GM12865 (cell line): Measurements from ENCODE around the gene LMX1B.

Experiments
- DNase-seq: peaks from one replicate; pipeline ENCODE4 v3.0.0; 2010; ENCODE audit warnings: low read depth
- H3K4me3 ChIP-seq: 2 replicates; pipeline ENCODE4 v1.5.1; 2011; ENCODE audit warnings: mild to moderate bottlenecking, low read depth, low read length, control low read depth
- TF ChIP-seq, protein P1 (sequence below): IDR thresholded peaks from 2 replicates; pipeline ENCODE4 v1.5.1; 2011; ENCODE audit warnings: low read length, control low read depth, low read depth, inconsistent platforms; ENCODE audit not compliant: insufficient read depth; ENCODE audit errors: missing control alignments

LMX1B gene

DNA sequence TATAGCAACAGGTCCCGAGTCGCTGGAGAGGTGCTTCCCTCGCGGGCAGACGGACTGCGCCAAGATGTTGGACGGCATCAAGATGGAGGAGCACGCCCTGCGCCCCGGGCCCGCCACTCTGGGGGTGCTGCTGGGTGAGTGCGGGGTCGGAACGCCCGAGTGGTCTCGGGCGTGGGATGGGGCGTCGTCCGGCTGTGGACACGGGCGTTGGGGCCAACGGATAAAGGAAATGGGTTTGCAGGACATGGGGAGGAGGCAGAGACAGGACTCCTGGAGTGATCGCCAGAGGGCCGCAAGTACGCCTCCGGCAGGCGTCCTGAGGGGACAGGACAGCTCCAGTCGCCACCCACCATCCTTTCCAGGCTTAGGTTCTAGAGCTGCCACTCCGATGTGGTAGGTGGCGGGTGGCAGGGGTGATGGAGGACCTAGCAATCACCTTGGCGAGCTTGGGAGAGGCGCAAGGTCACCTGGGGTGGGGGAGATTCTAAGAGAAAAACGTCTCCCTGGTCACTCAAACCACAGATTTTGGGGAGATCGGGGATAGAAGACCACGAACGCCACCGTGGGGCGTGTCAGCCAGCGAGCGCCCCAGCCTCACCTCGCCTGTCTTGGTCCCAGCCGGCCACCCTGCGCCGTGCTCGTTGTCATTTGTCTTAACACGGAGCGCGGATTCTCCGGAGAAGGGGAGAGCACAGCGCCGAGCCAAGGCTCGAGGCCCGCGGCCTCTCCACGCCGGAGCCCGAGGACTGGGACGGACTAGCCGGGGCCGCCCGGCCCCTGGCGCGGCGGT, 922 bp downstream of the LMX1B start:
- TF ChIP-seq, protein P1, sequence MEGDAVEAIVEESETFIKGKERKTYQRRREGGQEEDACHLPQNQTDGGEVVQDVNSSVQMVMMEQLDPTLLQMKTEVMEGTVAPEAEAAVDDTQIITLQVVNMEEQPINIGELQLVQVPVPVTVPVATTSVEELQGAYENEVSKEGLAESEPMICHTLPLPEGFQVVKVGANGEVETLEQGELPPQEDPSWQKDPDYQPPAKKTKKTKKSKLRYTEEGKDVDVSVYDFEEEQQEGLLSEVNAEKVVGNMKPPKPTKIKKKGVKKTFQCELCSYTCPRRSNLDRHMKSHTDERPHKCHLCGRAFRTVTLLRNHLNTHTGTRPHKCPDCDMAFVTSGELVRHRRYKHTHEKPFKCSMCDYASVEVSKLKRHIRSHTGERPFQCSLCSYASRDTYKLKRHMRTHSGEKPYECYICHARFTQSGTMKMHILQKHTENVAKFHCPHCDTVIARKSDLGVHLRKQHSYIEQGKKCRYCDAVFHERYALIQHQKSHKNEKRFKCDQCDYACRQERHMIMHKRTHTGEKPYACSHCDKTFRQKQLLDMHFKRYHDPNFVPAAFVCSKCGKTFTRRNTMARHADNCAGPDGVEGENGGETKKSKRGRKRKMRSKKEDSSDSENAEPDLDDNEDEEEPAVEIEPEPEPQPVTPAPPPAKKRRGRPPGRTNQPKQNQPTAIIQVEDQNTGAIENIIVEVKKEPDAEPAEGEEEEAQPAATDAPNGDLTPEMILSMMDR, result no peak
- DNase-seq, result no peak
- H3K4me3 ChIP-seq, result no peak overlapping the region

DNA sequence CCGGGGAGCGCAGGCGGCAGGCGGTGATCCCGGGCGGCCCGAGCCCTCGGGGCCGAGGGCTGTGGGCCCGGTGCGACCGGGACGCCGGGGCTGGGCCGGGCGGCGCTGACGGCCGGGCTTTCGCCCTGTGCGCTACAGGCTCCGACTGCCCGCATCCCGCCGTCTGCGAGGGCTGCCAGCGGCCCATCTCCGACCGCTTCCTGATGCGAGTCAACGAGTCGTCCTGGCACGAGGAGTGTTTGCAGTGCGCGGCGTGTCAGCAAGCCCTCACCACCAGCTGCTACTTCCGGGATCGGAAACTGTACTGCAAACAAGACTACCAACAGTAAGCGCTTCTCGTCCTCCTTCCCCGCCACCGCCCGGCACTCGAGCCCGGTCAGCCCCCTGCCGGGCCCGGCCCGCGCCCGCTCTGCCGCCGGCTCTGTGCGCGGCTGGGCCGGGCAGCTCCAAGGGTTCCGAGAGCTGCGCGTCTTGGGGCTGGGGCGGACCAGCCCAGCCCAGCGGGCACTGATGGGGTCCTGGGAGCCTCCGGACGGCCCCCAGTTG, 1.6 kb downstream of the LMX1B start:
- DNase-seq, result peak; percentile 20
- TF ChIP-seq, protein P1, result no peak
- no peak overlapping the region for H3K4me3 ChIP-seq

DNA sequence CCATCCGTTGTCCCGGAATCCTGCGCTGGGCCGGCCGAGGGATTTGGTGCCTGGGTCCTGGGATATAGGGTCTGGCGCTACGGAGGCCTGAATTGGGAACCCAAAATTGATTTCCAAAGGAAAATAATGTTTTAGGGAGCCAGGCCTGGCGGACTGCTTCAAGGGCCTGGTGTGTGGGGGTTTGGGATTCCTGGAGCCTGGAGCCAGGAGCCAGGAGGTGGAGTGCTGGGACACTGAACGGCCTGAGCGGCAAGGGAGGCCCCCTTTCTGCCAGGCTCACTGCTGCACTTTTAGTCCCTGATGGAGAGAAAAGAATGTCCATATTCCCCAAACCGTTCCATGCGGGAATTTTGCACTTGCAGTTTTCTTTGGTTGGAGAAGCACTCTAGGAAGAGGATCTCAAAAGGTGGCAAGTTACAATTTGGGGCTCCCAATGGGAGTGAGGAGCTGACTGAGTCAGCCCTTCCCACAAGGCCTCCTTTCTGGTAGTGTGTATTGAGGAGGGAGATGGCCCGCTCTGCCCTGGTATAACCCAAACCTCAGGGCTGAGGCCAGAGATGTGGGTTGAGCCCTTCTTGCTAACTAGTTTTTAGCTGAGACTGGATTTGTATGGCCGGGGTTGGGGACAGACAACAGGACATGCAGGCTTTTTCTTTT, 2.2 kb downstream of the LMX1B start:
- H3K4me3 ChIP-seq, result no peak overlapping the region
- TF ChIP-seq, protein P1, result no peak

DNA sequence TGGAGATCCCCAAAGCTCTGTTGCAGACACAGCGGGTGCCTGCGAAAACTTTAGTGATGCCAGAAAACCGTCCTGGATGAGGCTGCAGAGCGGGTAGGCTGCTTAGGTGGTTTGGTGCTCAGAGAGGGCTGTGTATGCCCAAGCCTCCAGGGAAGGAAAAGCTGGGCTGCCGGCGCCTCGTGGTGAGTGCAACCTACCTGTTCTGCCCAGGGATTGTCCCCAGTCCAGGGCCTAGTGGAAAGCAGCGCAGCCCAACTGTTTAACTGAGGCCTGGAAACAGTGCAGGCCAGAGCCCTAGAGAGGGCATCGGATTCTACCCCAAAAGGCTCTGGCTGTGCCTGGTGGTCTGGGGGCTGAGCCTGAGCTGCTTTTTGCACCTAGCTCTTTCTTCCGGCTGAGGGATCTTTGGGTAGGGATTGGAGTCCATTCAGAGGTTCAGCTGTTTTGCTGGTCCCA, 2.8 kb downstream of the LMX1B start:
- TF ChIP-seq, protein P1, result no peak
- H3K4me3 ChIP-seq, result no peak overlapping the region
- no peak for DNase-seq

More for the DNA sequence above, 2.2 kb downstream of the LMX1B start:
- no peak for DNase-seq

DNA sequence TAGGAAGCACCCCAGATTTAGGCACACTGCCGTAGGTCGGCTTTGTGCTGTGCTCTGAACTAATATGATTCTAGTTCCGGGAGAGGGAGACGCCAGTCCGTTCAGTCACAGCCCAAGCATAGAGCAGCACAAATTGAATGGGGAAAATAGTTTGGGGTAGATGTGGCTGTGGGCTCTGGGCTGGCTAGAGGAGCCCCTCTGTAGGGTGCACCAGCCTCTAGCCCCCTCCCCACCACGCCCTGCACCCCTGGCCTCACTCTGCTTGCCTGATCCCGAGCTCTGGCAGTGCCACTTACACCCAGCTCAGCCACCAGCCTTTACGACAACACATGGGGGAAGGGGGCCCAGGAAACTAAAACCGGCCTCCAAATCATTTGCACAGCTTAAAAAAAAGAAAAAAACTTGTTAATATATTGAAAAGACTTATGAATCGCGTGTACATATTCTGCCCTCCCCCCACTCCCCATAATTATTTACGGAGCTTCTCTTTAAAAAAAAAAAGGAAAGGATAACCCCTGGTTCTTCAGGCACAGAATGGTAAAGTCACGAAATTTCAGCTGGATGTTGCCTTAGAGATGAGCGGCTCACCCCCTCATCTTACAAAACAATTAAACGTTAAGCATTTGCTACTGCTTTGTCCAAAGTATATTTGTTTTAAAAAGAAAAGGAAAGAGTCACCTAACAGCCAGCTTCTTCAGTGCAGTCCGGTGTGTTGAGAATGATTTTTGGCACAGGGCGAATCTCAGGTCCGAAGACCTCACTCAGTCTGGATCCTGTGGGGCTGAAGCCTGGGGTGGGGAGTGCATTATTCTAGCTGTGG, 3.5 kb downstream of the LMX1B start:
- TF ChIP-seq, protein P1, result no peak
- no peak overlapping the region for H3K4me3 ChIP-seq
- DNase-seq, result no peak

DNA sequence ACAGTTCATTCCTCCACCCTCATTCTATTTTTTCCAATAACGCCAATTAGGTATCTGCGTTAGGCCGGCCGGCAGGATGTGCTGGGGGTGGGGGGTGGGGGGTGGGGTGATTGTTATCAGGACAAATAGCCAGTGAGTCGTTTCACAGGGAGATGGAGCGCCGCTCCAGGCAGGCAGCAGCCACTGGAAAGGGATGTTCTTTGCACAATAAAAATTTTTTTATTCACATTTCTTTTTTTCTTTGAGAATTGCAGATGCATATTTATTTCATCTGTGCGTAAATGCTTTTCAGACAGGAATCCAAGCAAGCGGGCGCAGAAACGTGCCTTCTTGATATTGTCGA, 4.1 kb downstream of the LMX1B start:
- H3K4me3 ChIP-seq, result no peak overlapping the region
- no peak for DNase-seq
- TF ChIP-seq, protein P1, result no peak
